Thyroid gland (tissue), 4 donors: Measurements from ENCODE around the gene NT5DC4. TPM values are rescaled to one million over a fixed set of nuclear protein-coding genes. Genes with fewer than 3 reads are reported as not detected.
A peak's percentile ranks its signal among the peaks of the same experiment; 100 is the strongest.

Source experiments
- DNase-seq, 2 donors: peaks; one replicate each; pipeline ENCODE4 v3.0.0-alpha.2; 2019
- H3K27ac ChIP-seq, 3 donors: fragments of 200-600 bp; sonication (generic); 1 replicate in 2 of 3; 2 replicates in 1 of 3; pipeline ENCODE4 v1.5.1; 2016 to 2019; ENCODE audit warnings: mild to moderate bottlenecking in 1 of 3, moderate library complexity in 1 of 3
- H3K27me3 ChIP-seq: fragments of 200-600 bp; sonication (generic); one replicate; pipeline ENCODE4 v1.5.1; 2019
- H3K36me3 ChIP-seq, 2 donors: fragments of 200-600 bp; sonication (generic); one replicate each; pipeline ENCODE4 v1.5.1; 2016 to 2019
- H3K4me1 ChIP-seq, 2 donors: fragments of 200-600 bp; sonication (generic); one replicate each; pipeline ENCODE4 v1.5.1; 2017 to 2019
- H3K4me3 ChIP-seq, 3 donors: fragments of 200-600 bp; sonication (generic); replicated peaks in 1 of 3; 1 replicate in 2 of 3; 2 replicates in 1 of 3; pipeline ENCODE4 v1.5.1; 2016; ENCODE audit warnings: mild to moderate bottlenecking in 1 of 3
- H3K9me3 ChIP-seq: fragments of 200-600 bp; sonication (generic); one replicate; pipeline ENCODE4 v1.5.1; 2017
- CTCF ChIP-seq, 6 experiments: fragments of 200-600 bp in 3 of 6; fragments of 450-650 bp in 3 of 6; sonication (generic) in 3 of 6; IDR thresholded peaks; one replicate each; pipeline ENCODE4 v1.5.1; 2016 to 2019; ENCODE audit warnings: antibody characterized with exemption in 6 of 6, mild to moderate bottlenecking in 2 of 6, inconsistent platforms in 1 of 6, moderate library complexity in 1 of 6
- POLR2A ChIP-seq, 2 donors: fragments of 450-650 bp; IDR thresholded peaks; one replicate each; pipeline ENCODE4 v1.6.1; 2017; ENCODE audit warnings: antibody characterized with exemption in 2 of 2, mild to moderate bottlenecking in 2 of 2, moderate library complexity in 1 of 2
- WGBS, 2 donors: methylation state at CpG; one replicate each; pipeline ENCODE4 v1.1.5; 2017; 5-methylcytosine and 5-hydroxymethylcytosine counted together
- intact Hi-C: fragments of 100-400 bp; cut with DNase I; formaldehyde crosslinking; loops from one replicate; pipeline ENCODE4 v1.15.1; 2023
- total RNA-seq, 4 donors: library from RNA; depleted of rRNA; stranded (reverse); fragments of >200 nt; gene quantifications; one replicate each; pipeline ENCODE4 v1.2.3, GENCODE V29; 2016

The NT5DC4 gene
- total RNA-seq, 4 donors from 2014 or later = not detected

GRCh38 chr2:112686348-112687217 is 34.2 kb upstream of the NT5DC4 start:
- DNase-seq = no peak
- H3K4me1 ChIP-seq = peaks cover 0 to 4% of the 10 kb centered on the region in 2 donors
- TF ChIP-seq POLR2A (IDR thresholded peaks at IDR 0.05) (no peak), CTCF (IDR thresholded peaks at IDR 0.05) (no peak)
- WGBS, 2 donors = 81 to 82% methylated on average over 12 to 15 of the region's 15 CpGs
- no peaks in the 10 kb centered on the region for H3K36me3 ChIP-seq
- H3K4me3 ChIP-seq = no peak overlapping the region
- H3K27me3 ChIP-seq = no peaks in the 10 kb centered on the region
- H3K27ac ChIP-seq = no peak overlapping the region
- no peaks in the 10 kb centered on the region for H3K9me3 ChIP-seq
- intact Hi-C loops = no loop called here

- TF ChIP-seq POLR2A (IDR thresholded peaks at IDR 0.05) (no peak), CTCF (IDR thresholded peaks at IDR 0.05) (no peak)
- H3K9me3 ChIP-seq = no peaks in the 10 kb centered on the region
- intact Hi-C loops = no loop called here
- no peaks in the 10 kb centered on the region for H3K36me3 ChIP-seq
- no peak for DNase-seq
- H3K4me3 ChIP-seq = no peak overlapping the region
- H3K4me1 ChIP-seq = peaks cover 0 to 4% of the 10 kb centered on the region in 2 donors
- no peaks in the 10 kb centered on the region for H3K27me3 ChIP-seq
- H3K27ac ChIP-seq = no peak overlapping the region
- 86 to 88% methylated on average over 6 of the region's 6 CpGs for WGBS, 2 donors
These were observed 33.3 kb upstream of the NT5DC4 start for GRCh38 chr2:112687522-112687921.

- TF ChIP-seq CTCF (IDR thresholded peaks at IDR 0.05) = no peak
- no peak for TF ChIP-seq POLR2A (IDR thresholded peaks at IDR 0.05)
- DNase-seq = no peak
- peaks cover 0 to 4% of the 10 kb centered on the region in 2 donors for H3K4me1 ChIP-seq
These were observed 32.5 kb upstream of the NT5DC4 start for GRCh38 chr2:112688086-112688880.

GRCh38 chr2:112690853-112691401 is 29.9 kb upstream of the NT5DC4 start:
- H3K27me3 ChIP-seq = no peaks in the 10 kb centered on the region
- no peak overlapping the region for H3K27ac ChIP-seq
- intact Hi-C loops = no loop called here
- no peak for TF ChIP-seq POLR2A (IDR thresholded peaks at IDR 0.05)
- TF ChIP-seq CTCF (IDR thresholded peaks at IDR 0.05) = peak; percentile 14 to 82 (median 74)
- 42 to 63% methylated on average over 8 to 9 of the region's 9 CpGs for WGBS, 2 donors
- H3K9me3 ChIP-seq = no peaks in the 10 kb centered on the region
- H3K36me3 ChIP-seq = no peaks in the 10 kb centered on the region
- peak; percentile 69 to 70 for DNase-seq
- H3K4me1 ChIP-seq = peaks cover 0 to 4% of the 10 kb centered on the region in 2 donors
- no peak overlapping the region for H3K4me3 ChIP-seq

More at GRCh38 chr2:112688086-112688880, 32.5 kb upstream of the NT5DC4 start:
- Histone ChIP-seq H3K4me3 (no peak overlapping the region), H3K27me3 (no peaks in the 10 kb centered on the region), H3K36me3 (no peaks in the 10 kb centered on the region), H3K27ac (no peak overlapping the region), H3K9me3 (no peaks in the 10 kb centered on the region)
- intact Hi-C loops = no loop called here
- WGBS, 2 donors = 93% methylated on average over 14 of the region's 14 CpGs
